ENCODE measurements around the gene TAB2. TPM values are rescaled to one million over a fixed set of nuclear protein-coding genes. Genes with fewer than 3 reads are reported as not detected.

Gene TAB2
- total and polyA plus RNA-seq, 9 of the 15 experiments (the other 6 are each of a cell fraction or from before 2014, with no cell fraction given), result 9.1 to 38.3 (median 18.6) TPM

- Histone ChIP-seq H3K36me3 (ENCODE audit: control insufficient read depth, insufficient read depth, low read length) (no peaks in the 10 kb centered on the region), H2AFZ (ENCODE audit: low read depth, low read length) (no peak overlapping the region), H3K4me3 (no peak overlapping the region), H3K4me1 (replicated peaks in 1 of 2; ENCODE audit: control insufficient read depth in 2 of 2, insufficient read depth in 2 of 2, low read length in 2 of 2) (no peaks in the 10 kb centered on the region), H4K20me1 (replicated peaks; ENCODE audit: control insufficient read depth, insufficient read depth, low read length) (no peaks in the 10 kb centered on the region), H3K9me1 (ENCODE audit: control insufficient read depth, insufficient read depth, low read length) (no peaks in the 10 kb centered on the region), H3K9me3 (replicated peaks; ENCODE audit: control insufficient read depth, insufficient read depth, low read depth, low read length) (no peaks in the 10 kb centered on the region), H3K27ac (ENCODE audit: extremely low read depth, low read depth, low read length) (no peak overlapping the region), H3K9ac (ENCODE audit: insufficient read depth in 1 of 2, low read depth in 2 of 2, low read length in 2 of 2) (no peak overlapping the region), H3K27me3 (ENCODE audit: control insufficient read depth in 2 of 2, insufficient read depth in 2 of 2, low read length in 2 of 2) (peaks cover 4 to 16% of the 10 kb centered on the region in 2 experiments; a peak in 4 of 5 replicates), H3K79me2 (ENCODE audit: control insufficient read depth, insufficient read depth, low read length) (no peaks in the 10 kb centered on the region), H3K4me2 (ENCODE audit: insufficient read depth, low read length) (no peak overlapping the region)
- FAIRE-seq (no peak), DNase-seq (ENCODE audit: extremely low read depth in 1 of 4, low spot score in 3 of 4) (no peak), ATAC-seq (no peak)
- TF ChIP-seq ZNF184 (CRISPR knock-in tag; IDR thresholded peaks at IDR 0.05), result no peak
- no peak for TF ChIP-seq SIX5 (IDR thresholded peaks at IDR 0.05; ENCODE audit: borderline replicate concordance in 1 of 2, insufficient read depth in 1 of 2, low read depth in 1 of 2, low read length in 2 of 2)
- TF ChIP-seq RFX1 (IDR thresholded peaks at IDR 0.05), result no peak
- TF ChIP-seq FOXO4 (CRISPR knock-in tag; IDR thresholded peaks at IDR 0.05), result no peak
- no peak for TF ChIP-seq NFE2 (IDR thresholded peaks at IDR 0.05; ENCODE audit: low read depth)
- no peak for TF ChIP-seq HDAC6 (IDR thresholded peaks at IDR 0.05; ENCODE audit: low read depth, low read length)
- no peak for TF ChIP-seq ZNF224 (CRISPR knock-in tag; IDR thresholded peaks at IDR 0.05)
- TF ChIP-seq GTF2E2 (tag; IDR thresholded peaks at IDR 0.05), result no peak
- TF ChIP-seq KDM5B (IDR thresholded peaks at IDR 0.05; ENCODE audit: insufficient replicate concordance, low read depth, low read length), result no peak
- no peak for TF ChIP-seq MGA (IDR thresholded peaks at IDR 0.05)
- ChIA-PET CTCF (ENCODE audit: low intra/inter-chr PET ratio) (no interaction called here), POLR2A (no interaction called here)
- in situ Hi-C loops (cut with MboI), result no loop called here
- 16% methylated on average over 6 of the region's 6 CpGs for WGBS (ENCODE audit: insufficient coverage, low coverage, missing lambda C conversion rate)
- intact Hi-C loops (cut with micrococcal nuclease), result no loop called here
- no TSS peak for BruUV-seq (replicated peaks)
Measured at GRCh38 chr6:149285626-149286025, 31.9 kb upstream of the TAB2 start.
